WTC11 (cell line): ENCODE results near the gene BORCS6. TPM values are rescaled to one million over a fixed set of nuclear protein-coding genes. Genes with fewer than 3 reads are reported as not detected.

Source experiments
- ATAC-seq: fragments of 200-7000 bp; cut with Tn5 transposase; 2 replicates; pipeline ENCODE4 v1.10.0; 2021; ENCODE audit warnings: mild to moderate bottlenecking, moderate library complexity
- CTCF ChIA-PET: fragments of 300-600 bp; sonication (Branson Sonifier 250); formaldehyde crosslinking; loops from one replicate; lab custom pipeline; 2021; ENCODE audit warnings: antibody characterized with exemption; lab: Charles Lee
- POLR2A ChIA-PET: fragments of 350-600 bp; sonication (Branson Sonifier 250); formaldehyde crosslinking; loops from one replicate; lab custom pipeline; 2021; ENCODE audit warnings: antibody characterized with exemption; lab: Charles Lee
- DNase-seq: peaks from one replicate; pipeline ENCODE4 v3.0.0; 2021; ENCODE audit warnings: low spot score
- H3K27ac Mint-ChIP-seq: 2 replicates; pipeline ENCODE4 v1.8.0; 2021; ENCODE audit warnings: mixed read lengths
- H3K27me3 Mint-ChIP-seq: 2 replicates; pipeline ENCODE4 v1.8.0; 2021; ENCODE audit warnings: low read depth, mild to moderate bottlenecking, moderate library complexity, mixed read lengths
- H3K36me3 Mint-ChIP-seq: 2 replicates; pipeline ENCODE4 v1.8.0; 2021; ENCODE audit warnings: mixed read lengths
- H3K4me1 Mint-ChIP-seq: 2 replicates; pipeline ENCODE4 v1.8.0; 2022; ENCODE audit warnings: mixed read lengths
- H3K4me3 Mint-ChIP-seq: 2 replicates; pipeline ENCODE4 v1.8.0; 2021; ENCODE audit warnings: mild to moderate bottlenecking, moderate library complexity, mixed read lengths
- H3K9me3 Mint-ChIP-seq: 2 replicates; pipeline ENCODE4 v1.8.0; 2021; ENCODE audit warnings: mixed read lengths
- AR ChIP-seq: fragments of 250-450 bp; sonication (Bioruptor Pico); IDR thresholded peaks from 2 replicates; pipeline ENCODE4 v1.9.0; 2021; ENCODE audit warnings: mild to moderate bottlenecking
- ARID4B ChIP-seq: sonication (generic); formaldehyde crosslinking; IDR thresholded peaks from 2 replicates; pipeline ENCODE4 v1.8.0; 2023; ENCODE audit warnings: missing genetic modification reagents, mild to moderate bottlenecking, borderline replicate concordance
- CBFB ChIP-seq: sonication (generic); formaldehyde crosslinking; IDR thresholded peaks from 2 replicates; pipeline ENCODE4 v1.8.1; 2022; ENCODE audit warnings: mild to moderate bottlenecking, low read depth, missing genetic modification reagents
- CREB1 ChIP-seq: sonication (generic); formaldehyde crosslinking; IDR thresholded peaks from 2 replicates; pipeline ENCODE4 v1.8.0; 2023; ENCODE audit warnings: mild to moderate bottlenecking, missing genetic modification reagents
- CREM ChIP-seq: sonication (generic); formaldehyde crosslinking; IDR thresholded peaks from 2 replicates; pipeline ENCODE4 v1.8.1; 2022; ENCODE audit warnings: mild to moderate bottlenecking, missing genetic modification reagents, moderate library complexity
- GRHL2 ChIP-seq: fragments of 250-450 bp; sonication (Bioruptor Pico); IDR thresholded peaks from 2 replicates; pipeline ENCODE4 v1.8.0; 2022; ENCODE audit warnings: mild to moderate bottlenecking, moderate library complexity; ENCODE audit not compliant: insufficient replicate concordance, severe bottlenecking
- IRF1 ChIP-seq: sonication (generic); formaldehyde crosslinking; IDR thresholded peaks from 2 replicates; pipeline ENCODE4 v1.8.0; 2023; ENCODE audit warnings: missing genetic modification reagents
- KAT7 ChIP-seq: sonication (generic); formaldehyde crosslinking; IDR thresholded peaks from 2 replicates; pipeline ENCODE4 v1.8.1; 2023; ENCODE audit warnings: missing genetic modification reagents, mild to moderate bottlenecking, borderline replicate concordance
- USF2 ChIP-seq: sonication (generic); formaldehyde crosslinking; IDR thresholded peaks from 2 replicates; pipeline ENCODE4 v1.8.1; 2023; ENCODE audit warnings: mild to moderate bottlenecking, missing genetic modification reagents, moderate library complexity
- ZNF138 ChIP-seq: sonication (generic); formaldehyde crosslinking; conservative IDR thresholded peaks from 2 replicates; pipeline ENCODE4 v1.8.1; 2022; ENCODE audit warnings: mild to moderate bottlenecking, moderate library complexity, missing genetic modification reagents
- ZNF232 ChIP-seq: sonication (generic); formaldehyde crosslinking; IDR thresholded peaks from 2 replicates; pipeline ENCODE4 v1.8.0; 2022; ENCODE audit warnings: mild to moderate bottlenecking, missing genetic modification reagents
- ZNF317 ChIP-seq: sonication (generic); formaldehyde crosslinking; IDR thresholded peaks from 2 replicates; pipeline ENCODE4 v1.8.1; 2023; ENCODE audit warnings: low read depth, mild to moderate bottlenecking, moderate library complexity, missing genetic modification reagents, borderline replicate concordance
- ZNF396 ChIP-seq: fragments of 250-450 bp; sonication (Bioruptor Pico); IDR thresholded peaks from 2 replicates; pipeline ENCODE4 v1.8.0; 2021; ENCODE audit warnings: mild to moderate bottlenecking, moderate library complexity, borderline replicate concordance
- ZNF512 ChIP-seq: sonication (generic); formaldehyde crosslinking; IDR thresholded peaks from 2 replicates; pipeline ENCODE4 v1.8.1; 2022; ENCODE audit warnings: missing genetic modification reagents, borderline replicate concordance
- ZNF532 ChIP-seq: fragments of 250-450 bp; sonication (Bioruptor Pico); IDR thresholded peaks from 2 replicates; pipeline ENCODE4 v1.9.0; 2021; ENCODE audit warnings: mild to moderate bottlenecking, borderline replicate concordance
- ZSCAN18 ChIP-seq: fragments of 250-450 bp; sonication (Bioruptor Pico); IDR thresholded peaks from 2 replicates; pipeline ENCODE4 v2.1.2; 2022; ENCODE audit warnings: mild to moderate bottlenecking, moderate library complexity
- total RNA-seq: library from RNA; stranded (reverse); gene quantifications from 3 replicates; pipeline ENCODE4 v1.2.3, GENCODE V29; 2021

Gene BORCS6
- total RNA-seq, 1 experiment from 2014 or later: 5.6 TPM

- TF ChIP-seq ZNF512 (CRISPR knock-in tag): no peak
These were observed 42.7 kb downstream of the BORCS6 start (continued) for GRCh38 chr17:8147141-8147804.

- CTCF ChIA-PET: interaction anchor here (0.9 kb wide), 1 partner anchor 73 kb away, joined by 3 read pairs; no protein-coding TSS in a partner anchor
- no peak for TF ChIP-seq CREB1 (CRISPR knock-in tag)
- no peak for TF ChIP-seq ZNF138
- no peak for TF ChIP-seq USF2 (CRISPR knock-in tag)
- no peak for TF ChIP-seq ZNF232
- no peak for TF ChIP-seq ARID4B (CRISPR knock-in tag)
- no peak for TF ChIP-seq IRF1 (CRISPR knock-in tag)
- TF ChIP-seq CREM (CRISPR knock-in tag): no peak
- TF ChIP-seq AR (CRISPR knock-in tag): no peak
- no peak for TF ChIP-seq CBFB
- no peak for TF ChIP-seq GRHL2 (CRISPR knock-in tag)
- no peak for TF ChIP-seq ZNF396 (CRISPR knock-in tag)
- no peak for TF ChIP-seq KAT7 (CRISPR knock-in tag)
- no peak for TF ChIP-seq ZSCAN18
- TF ChIP-seq ZNF317 (CRISPR knock-in tag): no peak
- TF ChIP-seq ZNF532 (CRISPR knock-in tag): no peak
These were observed 43.4 kb downstream of the BORCS6 start for GRCh38 chr17:8146381-8147140.

More at GRCh38 chr17:8146381-8147140, 43.4 kb downstream of the BORCS6 start:
- Mint-ChIP-seq H3K27ac (no peak overlapping the region), H3K4me3 (no peak overlapping the region), H3K9me3 (no peaks in the 10 kb centered on the region), H3K27me3 (no peaks in the 10 kb centered on the region), H3K36me3 (peaks cover 39% of the 10 kb centered on the region), H3K4me1 (no peaks in the 10 kb centered on the region; the same call in 1 of the 2 replicates)
- POLR2A ChIA-PET: no interaction called here
- no peak for ATAC-seq
- no peak for DNase-seq
